Erythroblast (primary cell): ENCODE data around the gene CCDC85B.

Experiments
- DNase-seq, 2 experiments: peaks; one replicate each; lab custom pipeline; 2025; lab: John Stamatoyannopoulos, UW
- GATA1 ChIP-seq: IDR thresholded peaks from 2 replicates; pipeline ENCODE4 v1.6.1; 2011; ENCODE audit warnings: low read depth, mild to moderate bottlenecking, control low read depth, low read length, moderate library complexity
- POLR2A ChIP-seq: IDR thresholded peaks from 2 replicates; pipeline ENCODE4 v1.6.1; 2011; ENCODE audit warnings: mild to moderate bottlenecking, low read length

The CCDC85B gene

GRCh38 chr11:65853246-65853979 lies 37.1 kb upstream of the CCDC85B start:
- TF ChIP-seq GATA1 (no peak), POLR2A (peak; percentile 42)
- DNase-seq = no peak

GRCh38 chr11:65854161-65854592 lies 36.3 kb upstream of the CCDC85B start:
- no peak for DNase-seq

GRCh38 chr11:65854852-65855837 lies 35.3 kb upstream of the CCDC85B start:
- no peak for TF ChIP-seq POLR2A
- no peak for TF ChIP-seq GATA1
- DNase-seq = no peak

More at GRCh38 chr11:65854161-65854592, 36.3 kb upstream of the CCDC85B start:
- TF ChIP-seq GATA1 = no peak
- no peak for TF ChIP-seq POLR2A

GRCh38 chr11:65855927-65856363 lies 34.5 kb upstream of the CCDC85B start:
- TF ChIP-seq POLR2A (no peak), GATA1 (no peak)
- DNase-seq = no peak

GRCh38 chr11:65856689-65857499 lies 33.6 kb upstream of the CCDC85B start:
- TF ChIP-seq POLR2A = no peak
- no peak for TF ChIP-seq GATA1
- DNase-seq = peak; percentile 84 to 87

- TF ChIP-seq POLR2A (no peak), GATA1 (no peak)
- DNase-seq = peak; percentile 83 to 87
Observed at GRCh38 chr11:65857500-65857852, 33.0 kb upstream of the CCDC85B start.

GRCh38 chr11:65857853-65858680 lies 32.4 kb upstream of the CCDC85B start, which contains the start of gene CFL1:
Gene CFL1 (minus strand): TSS chr11:65858180. CDS start chr11:65858099, 81 bp downstream.
- TF ChIP-seq POLR2A = peak; percentile 96
- TF ChIP-seq GATA1 = no peak
- DNase-seq = peak; percentile 98 to 99

GRCh38 chr11:65858681-65859087 lies 31.8 kb upstream of the CCDC85B start:
- DNase-seq = no peak
- TF ChIP-seq POLR2A (no peak), GATA1 (no peak)

GRCh38 chr11:65859095-65859811 lies 31.2 kb upstream of the CCDC85B start:
- peak; percentile 99 for DNase-seq
- TF ChIP-seq POLR2A (peak; percentile 96), GATA1 (no peak)

GRCh38 chr11:65859812-65860277 lies 30.6 kb upstream of the CCDC85B start:
- no peak for DNase-seq
- TF ChIP-seq POLR2A (peak; percentile 79), GATA1 (no peak)

GRCh38 chr11:65860278-65861164 lies 30.0 kb upstream of the CCDC85B start, which contains the start of gene MUS81:
Gene MUS81 (plus strand): TSS chr11:65860433. CDS start chr11:65860754, 321 bp downstream.
- TF ChIP-seq GATA1 (no peak), POLR2A (peak; percentile 66)
- peak; percentile 100 for DNase-seq
